NCI-H2107 treated with DMSO at 0.1 percent for 48 hours (cell line): ENCODE data around the gene CHST14.

ENCODE experiments used
- DNase-seq: peaks from one replicate; lab custom pipeline; 2025; ENCODE audit not compliant: unreplicated experiment; lab: John Stamatoyannopoulos, UW

CHST14 gene, protein sequence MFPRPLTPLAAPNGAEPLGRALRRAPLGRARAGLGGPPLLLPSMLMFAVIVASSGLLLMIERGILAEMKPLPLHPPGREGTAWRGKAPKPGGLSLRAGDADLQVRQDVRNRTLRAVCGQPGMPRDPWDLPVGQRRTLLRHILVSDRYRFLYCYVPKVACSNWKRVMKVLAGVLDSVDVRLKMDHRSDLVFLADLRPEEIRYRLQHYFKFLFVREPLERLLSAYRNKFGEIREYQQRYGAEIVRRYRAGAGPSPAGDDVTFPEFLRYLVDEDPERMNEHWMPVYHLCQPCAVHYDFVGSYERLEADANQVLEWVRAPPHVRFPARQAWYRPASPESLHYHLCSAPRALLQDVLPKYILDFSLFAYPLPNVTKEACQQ

DNA sequence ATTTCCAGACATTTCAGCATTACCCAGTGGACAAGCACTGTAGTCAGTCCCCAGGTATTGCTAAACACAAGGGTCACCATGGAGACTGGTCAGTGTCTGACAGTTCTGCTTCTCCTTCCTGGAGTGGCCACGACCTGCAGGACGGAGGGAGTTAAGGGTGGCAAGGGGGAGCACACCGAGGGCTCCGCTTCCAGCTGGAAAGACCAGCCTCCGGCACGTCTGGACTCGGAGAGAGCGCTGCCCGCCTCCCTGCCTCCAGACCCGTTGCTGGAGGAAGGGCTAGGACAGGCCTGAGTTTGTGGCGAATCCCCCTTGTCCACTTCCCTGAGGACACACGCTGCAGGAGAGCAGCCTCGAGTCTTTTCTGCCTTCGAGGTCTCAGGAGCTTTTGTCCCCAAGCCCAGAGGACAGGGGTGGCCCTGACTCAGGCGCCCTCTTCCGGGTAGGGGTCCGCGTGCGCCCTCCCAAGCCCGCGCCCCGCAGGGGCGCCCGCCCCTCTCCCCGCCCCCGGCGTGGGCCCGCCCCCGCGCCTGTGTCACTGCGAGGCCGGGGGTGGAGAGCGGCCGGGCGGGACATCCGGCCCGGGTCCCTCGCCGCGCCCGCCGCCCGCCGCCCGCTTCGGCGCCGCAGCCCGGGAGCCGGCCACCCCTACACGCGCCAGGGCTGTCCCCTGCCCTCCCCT is at the start of gene CHST14:
CHST14 (plus strand) TSS at position 562 of the 682 bp plus-strand sequence. CDS start 230 bp downstream, outside the sequence.
- no peak for DNase-seq

GRCh38 chr15:40421246-40422157 is 49.3 kb upstream of the CHST14 start:
- peak; percentile 20 for DNase-seq

DNA sequence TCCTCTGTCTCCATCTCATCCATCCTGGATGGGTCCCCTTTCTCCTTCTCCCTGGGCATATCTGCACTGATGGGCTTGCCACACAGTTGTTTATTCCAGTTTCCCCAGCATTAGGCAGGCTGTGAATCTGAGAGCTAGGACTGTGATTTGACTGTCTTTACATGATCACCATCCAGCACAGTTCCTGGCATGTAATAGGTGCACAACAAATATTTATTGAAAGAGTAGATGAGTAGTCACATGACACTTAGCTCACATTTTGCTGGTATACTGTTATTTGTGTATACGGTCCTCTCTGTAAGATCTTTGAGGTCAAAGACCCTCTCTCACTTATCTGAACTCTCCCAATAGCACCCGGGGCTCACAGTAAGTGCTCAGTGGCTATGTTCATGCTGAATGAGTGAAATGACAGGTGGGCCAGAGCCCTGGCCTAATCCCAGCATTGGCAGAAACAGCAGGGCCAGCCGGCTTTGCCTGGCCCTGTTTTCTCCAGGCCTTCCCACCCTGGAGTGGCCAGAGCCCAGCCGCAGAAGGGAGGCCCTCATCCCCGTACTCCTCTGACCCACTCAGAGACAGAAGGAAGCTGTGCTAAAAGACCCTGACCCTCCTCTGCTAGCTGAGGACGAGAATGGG is 46.2 kb upstream of the CHST14 start:
- no peak for DNase-seq

DNA sequence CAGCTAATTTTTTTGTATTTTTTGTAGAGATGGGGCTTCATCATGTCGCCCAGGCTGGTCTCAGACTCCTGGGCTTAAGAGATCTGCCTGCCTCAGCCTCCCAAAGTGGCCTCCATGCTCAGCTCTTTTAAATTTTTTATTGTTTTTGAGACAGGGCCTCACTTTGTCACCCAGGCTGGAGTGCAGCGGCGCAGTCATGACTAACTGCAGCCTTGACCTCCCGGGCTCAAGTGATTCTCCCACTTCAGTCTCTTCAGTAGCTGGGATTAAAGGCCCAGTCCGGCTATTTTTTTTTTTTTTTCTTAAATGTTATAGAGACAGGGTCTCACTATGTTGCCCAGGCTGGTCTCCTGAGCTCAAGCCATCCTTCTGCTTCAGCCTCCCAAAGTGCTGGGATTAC is 45.1 kb upstream of the CHST14 start:
- no peak for DNase-seq

GRCh38 chr15:40427188-40427587 is 43.6 kb upstream of the CHST14 start:
- DNase-seq, result no peak

- no peak for DNase-seq
These were observed 42.6 kb upstream of the CHST14 start for GRCh38 chr15:40428185-40428584.

GRCh38 chr15:40429068-40429710 is 41.6 kb upstream of the CHST14 start:
- DNase-seq, result no peak

DNA sequence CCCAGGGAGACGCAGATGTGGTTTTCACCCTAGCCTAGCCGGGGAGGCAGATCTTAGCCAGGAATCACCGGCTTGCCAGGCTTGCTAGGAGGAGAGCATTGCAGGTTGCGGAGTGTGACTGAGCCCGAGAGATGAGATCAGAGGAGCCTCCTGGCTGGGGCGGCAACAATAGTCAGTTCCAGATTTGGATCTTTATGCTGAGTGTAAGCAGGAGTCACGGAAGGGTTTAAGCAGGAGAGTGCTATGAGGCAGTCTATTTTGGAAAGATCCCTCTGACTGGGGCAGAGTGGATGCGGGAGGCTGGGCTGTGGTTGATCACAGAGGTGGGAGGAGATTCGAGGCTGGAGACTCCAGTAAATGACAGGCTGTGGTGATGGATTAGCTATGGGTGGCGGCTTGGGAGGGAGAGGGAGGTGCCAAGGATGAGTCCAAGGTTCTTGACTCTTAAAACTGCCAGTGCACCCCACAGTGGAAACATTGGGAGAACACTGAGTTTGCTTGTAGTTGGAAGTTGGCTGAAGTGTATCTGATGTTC is 40.4 kb upstream of the CHST14 start:
- DNase-seq, result no peak

DNA sequence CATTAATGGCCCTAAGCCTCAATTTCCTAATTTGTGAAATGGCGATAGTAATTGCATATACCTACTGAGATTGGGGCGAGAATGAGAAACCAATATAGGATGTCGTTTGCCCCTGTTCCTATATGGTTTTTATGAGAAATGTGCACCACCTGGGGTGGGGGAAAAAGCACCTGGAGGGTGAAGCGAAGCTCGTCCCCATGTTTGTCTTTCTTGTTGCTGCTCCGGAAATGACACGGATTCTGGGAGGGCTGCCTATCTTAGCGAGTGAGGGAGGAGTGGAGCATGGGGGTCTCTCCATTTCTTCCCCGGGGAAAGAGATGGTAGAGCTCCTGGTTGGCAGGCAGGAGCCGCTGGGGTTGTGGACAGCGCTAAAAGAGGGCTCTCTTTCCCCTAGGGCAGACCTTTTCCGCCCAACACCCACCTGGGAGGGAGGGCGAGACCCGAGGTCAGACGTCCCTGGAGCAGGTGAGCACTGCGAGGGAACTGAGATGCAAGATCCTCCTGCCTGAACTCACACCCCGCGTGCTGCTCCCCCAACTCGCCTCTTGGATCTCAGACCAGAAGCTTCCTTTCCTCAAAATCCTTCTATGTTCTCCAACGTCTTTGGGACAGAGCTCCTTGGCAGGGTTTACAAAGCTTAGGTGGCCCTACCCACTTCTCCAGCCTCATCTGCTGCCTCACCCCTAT is 35.6 kb upstream of the CHST14 start:
- no peak for DNase-seq

GRCh38 chr15:40435710-40436089 is 35.1 kb upstream of the CHST14 start:
- no peak for DNase-seq

DNA sequence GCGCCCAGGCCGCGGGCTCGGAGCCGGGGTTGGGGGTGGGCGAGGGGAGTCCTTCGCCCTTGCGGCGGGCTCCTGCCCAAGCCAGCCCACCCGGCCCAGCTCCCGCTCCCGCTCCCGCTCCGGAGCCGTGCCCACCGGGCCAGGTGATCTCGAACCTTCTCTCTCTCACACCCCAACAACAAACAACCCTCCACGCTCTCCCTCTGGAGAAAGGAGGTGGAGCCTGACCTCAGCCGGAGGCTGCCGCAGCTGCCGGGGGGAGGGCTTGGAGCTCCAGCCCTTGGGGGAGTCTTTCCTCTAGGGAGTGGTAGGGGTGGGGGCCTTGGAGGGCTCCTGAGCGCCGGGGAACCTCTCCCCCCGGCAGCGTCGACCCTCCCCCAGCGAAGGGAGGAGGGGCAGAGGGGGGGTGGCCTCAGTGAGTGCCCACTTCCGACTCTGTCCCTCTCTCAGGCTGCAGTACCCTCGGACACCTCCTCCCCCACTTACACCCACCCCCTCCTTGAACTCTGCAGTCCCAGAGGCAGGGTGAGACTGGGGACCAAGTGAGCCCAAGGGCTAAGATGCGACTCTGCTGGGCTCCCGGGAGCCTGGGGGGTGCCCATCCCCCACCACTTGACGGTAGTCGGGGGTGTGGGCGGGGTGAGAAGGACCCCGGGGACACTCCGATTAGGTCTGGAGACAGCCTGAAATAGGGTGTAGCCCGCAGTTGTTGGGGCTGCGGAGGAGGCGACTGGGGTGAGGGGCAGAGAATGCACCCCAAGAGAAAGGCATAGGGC is 34.5 kb upstream of the CHST14 start:
- peak; percentile 2 for DNase-seq

- no peak for DNase-seq
These were observed 33.7 kb upstream of the CHST14 start for GRCh38 chr15:40436892-40437751.

- no peak for DNase-seq
These were observed 32.8 kb upstream of the CHST14 start for GRCh38 chr15:40437752-40438687.

GRCh38 chr15:40438712-40439111 is 32.1 kb upstream of the CHST14 start:
- no peak for DNase-seq

DNA sequence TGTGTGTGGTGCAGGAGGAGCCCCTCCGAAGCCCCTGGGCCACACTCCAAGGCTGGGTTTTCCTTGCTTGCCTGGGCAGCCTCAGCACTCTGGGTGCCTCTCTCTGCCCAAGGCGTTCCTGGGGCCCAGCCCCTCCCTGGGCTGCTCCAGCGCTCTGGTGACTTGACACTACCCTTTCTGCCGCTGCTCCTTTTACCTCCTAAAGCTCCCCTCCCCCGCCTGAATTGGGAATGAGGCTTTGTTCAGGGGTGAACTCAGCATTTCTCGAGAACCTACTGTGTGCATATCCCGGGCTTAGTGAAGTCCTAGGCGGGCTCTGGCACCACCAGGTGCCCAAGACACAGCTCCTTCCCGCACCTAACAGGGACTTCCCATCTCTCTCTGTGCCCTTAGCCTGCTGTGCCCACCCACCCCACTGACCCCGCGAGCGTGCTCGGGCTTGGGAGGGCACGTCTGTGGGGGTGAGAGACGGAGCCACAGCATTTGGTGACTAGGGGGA is 31.3 kb upstream of the CHST14 start:
- peak; percentile 5 for DNase-seq

- peak; percentile 7 for DNase-seq
These were observed 30.6 kb upstream of the CHST14 start for GRCh38 chr15:40439960-40440742.
